Prostate gland (tissue), 2 donors: ENCODE results near the gene PRDM10. TPM values are rescaled to one million over a fixed set of nuclear protein-coding genes. Genes with fewer than 3 reads are reported as not detected.
"Not testable (repeated sequence)": the region's sequence is repeated elsewhere in the genome, so short reads cannot be mapped to it uniquely, and the experiment has no call there.

Source experiments
- DNase-seq: peaks from one replicate; pipeline ENCODE4 v3.0.0-alpha.2; 2019; ENCODE audit warnings: low spot score
- H3K27ac ChIP-seq, 2 donors: fragments of 200-600 bp; sonication (generic); 2 replicates each; pipeline ENCODE4 v1.5.1; 2017 to 2019
- H3K27me3 ChIP-seq: fragments of 200-600 bp; sonication (generic); replicated peaks from 2 replicates; pipeline ENCODE4 v1.5.1; 2019; ENCODE audit not compliant: insufficient read depth
- H3K36me3 ChIP-seq, 2 donors: fragments of 200-600 bp; sonication (generic); 1 replicate in 1 of 2; 2 replicates in 1 of 2; pipeline versions ENCODE4 v1.5.1 to v1.8.1; 2017 to 2019
- H3K4me1 ChIP-seq: fragments of 200-600 bp; sonication (generic); replicated peaks from 2 replicates; pipeline ENCODE4 v1.5.1; 2019
- H3K4me3 ChIP-seq, 2 donors: fragments of 200-600 bp; sonication (generic); 2 replicates each; pipeline ENCODE4 v1.5.1; 2017 to 2019
- H3K9me3 ChIP-seq: fragments of 200-600 bp; sonication (generic); 2 replicates; pipeline ENCODE4 v1.5.1; 2017
- CTCF ChIP-seq, 4 experiments: fragments of 200-600 bp in 2 of 4; fragments of 450-650 bp in 2 of 4; sonication (generic) in 2 of 4; IDR thresholded peaks; 1 replicate in 3 of 4; 2 replicates in 1 of 4; pipeline ENCODE4 v1.5.1; 2016 to 2019; ENCODE audit warnings: antibody characterized with exemption in 4 of 4, mild to moderate bottlenecking in 2 of 4, moderate library complexity in 2 of 4
- POLR2A ChIP-seq: fragments of 450-650 bp; IDR thresholded peaks from one replicate; pipeline ENCODE4 v1.6.1; 2016; ENCODE audit warnings: antibody characterized with exemption, mild to moderate bottlenecking
- POLR2AphosphoS5 ChIP-seq: sonication (generic); formaldehyde crosslinking; IDR thresholded peaks from one replicate; pipeline ENCODE4 v1.6.1; 2017; ENCODE audit warnings: antibody characterized with exemption
- WGBS: methylation state at CpG from one replicate; pipeline ENCODE4 v1.1.5; 2018; 5-methylcytosine and 5-hydroxymethylcytosine counted together
- intact Hi-C: fragments of 100-400 bp; cut with DNase I; formaldehyde crosslinking; loops from one replicate; pipeline ENCODE4 v1.14.2; 2022
- total RNA-seq, 2 donors: library from RNA; depleted of rRNA; stranded (reverse); fragments of >200 nt; gene quantifications; one replicate each; pipeline ENCODE4 v1.1.0, GENCODE V29; 2016

Gene PRDM10
- total RNA-seq, 2 donors from 2014 or later: 7.0 to 7.7 TPM

GRCh38 chr11:130022799-130023198 is 20.2 kb upstream of the PRDM10 start:
- intact Hi-C loops: no loop called here
- 96% methylated on average over 2 of the region's 2 CpGs for whole genome bisulfite sequencing
- H3K36me3 ChIP-seq: no peaks in the 10 kb centered on the region
- no peaks in the 10 kb centered on the region for H3K27me3 ChIP-seq
- H3K4me1 ChIP-seq: no peaks in the 10 kb centered on the region
- no peaks in the 10 kb centered on the region for H3K9me3 ChIP-seq
- DNase-seq: no peak
- no peak overlapping the region for H3K4me3 ChIP-seq
- H3K27ac ChIP-seq: no peak overlapping the region
- no peak for TF ChIP-seq POLR2AphosphoS5
- no peak for TF ChIP-seq POLR2A
- TF ChIP-seq CTCF (IDR thresholded peaks at IDR 0.05): no peak

GRCh38 chr11:130021606-130022005 is 19.0 kb upstream of the PRDM10 start:
- intact Hi-C loops, H3K27me3 ChIP-seq, H3K36me3 ChIP-seq, DNase-seq, H3K4me3 ChIP-seq, H3K27ac ChIP-seq, H3K9me3 ChIP-seq, H3K4me1 ChIP-seq: not testable (repeated sequence)
- WGBS: 97% methylated on average over 19 of the region's 38 CpGs

GRCh38 chr11:130020323-130020722 is 17.7 kb upstream of the PRDM10 start:
- intact Hi-C loops: no loop called here
- TF ChIP-seq POLR2A (no peak), POLR2AphosphoS5 (no peak), CTCF (IDR thresholded peaks at IDR 0.05) (no peak)
- WGBS: 76% methylated on average over 4 of the region's 4 CpGs

GRCh38 chr11:130015846-130016245 is 13.2 kb upstream of the PRDM10 start:
- H3K36me3 ChIP-seq, DNase-seq, intact Hi-C loops, H3K4me1 ChIP-seq, H3K9me3 ChIP-seq, H3K27ac ChIP-seq, H3K27me3 ChIP-seq, H3K4me3 ChIP-seq: not testable (repeated sequence)
- WGBS: 97% methylated on average over 3 of the region's 3 CpGs

More at GRCh38 chr11:130020323-130020722, 17.7 kb upstream of the PRDM10 start:
- no peaks in the 10 kb centered on the region for H3K9me3 ChIP-seq
- no peak overlapping the region for H3K4me3 ChIP-seq
- H3K27me3 ChIP-seq: no peaks in the 10 kb centered on the region
- no peaks in the 10 kb centered on the region for H3K36me3 ChIP-seq
- DNase-seq: no peak
- H3K4me1 ChIP-seq: no peaks in the 10 kb centered on the region
- H3K27ac ChIP-seq: no peak overlapping the region

- H3K27me3 ChIP-seq: no peaks in the 10 kb centered on the region
- no peak overlapping the region for H3K27ac ChIP-seq
- no peaks in the 10 kb centered on the region for H3K4me1 ChIP-seq
- TF ChIP-seq POLR2AphosphoS5 (no peak), POLR2A (no peak), CTCF (IDR thresholded peaks at IDR 0.05) (no peak)
- intact Hi-C loops: no loop called here
- no peaks in the 10 kb centered on the region for H3K9me3 ChIP-seq
- no peak for DNase-seq
- no peak overlapping the region for H3K4me3 ChIP-seq
- H3K36me3 ChIP-seq: no peaks in the 10 kb centered on the region
Measured at GRCh38 chr11:130008326-130008725, 5.7 kb upstream of the PRDM10 start.

- Histone ChIP-seq H3K4me3 (no peak overlapping the region), H3K27me3 (no peaks in the 10 kb centered on the region), H3K9me3 (no peaks in the 10 kb centered on the region), H3K4me1 (no peaks in the 10 kb centered on the region), H3K27ac (no peak overlapping the region), H3K36me3 (no peaks in the 10 kb centered on the region)
- no peak for TF ChIP-seq POLR2A
- TF ChIP-seq POLR2AphosphoS5: no peak
- TF ChIP-seq CTCF (IDR thresholded peaks at IDR 0.05): no peak
- WGBS: 87% methylated on average over 3 of the region's 3 CpGs
- DNase-seq: no peak
- intact Hi-C loops: no loop called here
Measured at GRCh38 chr11:130006929-130007328, 4.3 kb upstream of the PRDM10 start.
